Duodenal mucosa (tissue), 2 donors: ENCODE measurements around the gene CENPA.

Experiments
- H3K27ac ChIP-seq: one replicate; pipeline ENCODE4 v1.7.0; 2013; ENCODE audit warnings: low read depth, low read length
- H3K27me3 ChIP-seq, 2 donors: one replicate each; pipeline ENCODE4 v1.7.0; 2013; ENCODE audit warnings: low read length in 2 of 2, control low read depth in 1 of 2; ENCODE audit not compliant: insufficient read depth in 2 of 2, control insufficient read depth in 1 of 2
- H3K36me3 ChIP-seq, 2 donors: one replicate each; pipeline ENCODE4 v1.7.0; 2013; ENCODE audit warnings: low read length in 2 of 2, control low read depth in 1 of 2; ENCODE audit not compliant: insufficient read depth in 2 of 2, control insufficient read depth in 1 of 2
- H3K4me1 ChIP-seq, 2 donors: one replicate each; pipeline ENCODE4 v1.7.0; 2013; ENCODE audit warnings: low read length in 2 of 2, control low read depth in 1 of 2; ENCODE audit not compliant: insufficient read depth in 2 of 2, control insufficient read depth in 1 of 2
- H3K4me3 ChIP-seq, 2 donors: one replicate each; pipeline ENCODE4 v1.7.0; 2013; ENCODE audit warnings: low read length in 2 of 2, low read depth in 1 of 2
- H3K9ac ChIP-seq, 2 donors: one replicate each; pipeline ENCODE4 v1.7.0; 2013; ENCODE audit warnings: low read length in 2 of 2, low read depth in 1 of 2
- H3K9me3 ChIP-seq, 2 donors: one replicate each; pipeline ENCODE4 v1.7.0; 2013; ENCODE audit warnings: low read length in 2 of 2, control low read depth in 1 of 2; ENCODE audit not compliant: control insufficient read depth in 1 of 2

The CENPA gene

DNA sequence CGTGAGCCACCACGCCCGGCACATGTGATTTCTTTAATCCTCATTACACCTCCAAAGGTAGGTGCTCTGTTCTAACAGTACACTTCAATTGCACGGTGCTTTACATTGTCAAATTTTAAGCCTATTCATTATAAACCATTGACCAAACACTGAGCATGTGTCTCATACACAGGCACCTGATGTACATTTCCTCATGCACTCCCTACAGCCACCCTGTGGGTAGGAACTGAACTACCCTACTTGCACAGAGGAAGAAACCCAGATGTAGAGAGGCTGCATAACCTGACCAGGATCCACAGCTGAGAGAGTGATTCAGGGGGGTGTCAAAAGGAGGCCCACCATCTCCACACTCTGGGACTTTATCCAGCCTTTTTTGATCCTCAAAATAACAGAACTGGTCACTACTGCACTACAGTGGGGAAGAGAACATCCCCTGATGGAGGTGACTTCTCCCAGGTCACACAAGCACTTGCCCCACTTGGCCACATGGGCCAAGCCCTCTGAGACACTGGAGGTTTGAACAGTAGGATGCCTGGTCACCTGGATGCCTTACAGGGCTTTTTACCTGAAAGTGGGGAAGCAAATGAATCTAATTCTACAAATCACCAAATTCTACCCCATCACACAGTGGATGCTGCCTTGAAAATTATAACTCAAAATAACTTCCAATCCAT, 55.2 kb downstream of the CENPA start:
- Histone ChIP-seq H3K27me3 (peaks cover 14 to 17% of the 10 kb centered on the region in 2 donors), H3K9me3 (no peaks in the 10 kb centered on the region)

DNA sequence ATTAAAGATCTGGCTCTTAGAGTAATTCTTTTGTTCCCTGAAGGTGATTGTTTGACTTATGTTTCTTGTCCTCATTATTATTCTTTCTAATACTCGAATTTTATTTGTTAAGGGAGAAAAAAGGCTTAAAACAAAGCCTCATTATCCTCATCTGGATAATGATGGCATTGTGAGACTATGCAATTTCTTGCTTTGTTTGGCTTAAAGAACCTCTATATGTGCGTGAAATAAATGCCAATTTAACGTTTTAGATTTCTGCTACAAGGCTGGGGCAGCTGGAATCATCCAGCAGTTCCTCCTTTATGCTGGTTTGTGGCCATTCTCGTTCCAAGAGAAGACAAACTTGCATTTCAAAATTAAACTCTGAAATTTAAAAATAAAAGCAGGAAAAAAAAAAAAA, 57.2 kb downstream of the CENPA start:
- peaks cover 29 to 33% of the 10 kb centered on the region in 2 donors for H3K27me3 ChIP-seq
- no peak overlapping the region for H3K4me3 ChIP-seq

More for the DNA sequence above, 55.2 kb downstream of the CENPA start:
- Histone ChIP-seq H3K27ac (no peak overlapping the region), H3K4me1 (no peaks in the 10 kb centered on the region), H3K4me3 (no peak overlapping the region), H3K36me3 (no peaks in the 10 kb centered on the region), H3K9ac (no peak overlapping the region)

More for the DNA sequence above, 57.2 kb downstream of the CENPA start:
- no peak overlapping the region for H3K9ac ChIP-seq
- no peak overlapping the region for H3K27ac ChIP-seq
- no peaks in the 10 kb centered on the region for H3K9me3 ChIP-seq
- H3K36me3 ChIP-seq, result no peaks in the 10 kb centered on the region
- peaks cover 0 to 3% of the 10 kb centered on the region in 2 donors for H3K4me1 ChIP-seq
